ENCODE measurements around the gene CCDC178.
"Not testable (repeated sequence)": the region's sequence is repeated elsewhere in the genome, so short reads cannot be mapped to it uniquely, and the experiment has no call there.

Gene CCDC178, protein sequence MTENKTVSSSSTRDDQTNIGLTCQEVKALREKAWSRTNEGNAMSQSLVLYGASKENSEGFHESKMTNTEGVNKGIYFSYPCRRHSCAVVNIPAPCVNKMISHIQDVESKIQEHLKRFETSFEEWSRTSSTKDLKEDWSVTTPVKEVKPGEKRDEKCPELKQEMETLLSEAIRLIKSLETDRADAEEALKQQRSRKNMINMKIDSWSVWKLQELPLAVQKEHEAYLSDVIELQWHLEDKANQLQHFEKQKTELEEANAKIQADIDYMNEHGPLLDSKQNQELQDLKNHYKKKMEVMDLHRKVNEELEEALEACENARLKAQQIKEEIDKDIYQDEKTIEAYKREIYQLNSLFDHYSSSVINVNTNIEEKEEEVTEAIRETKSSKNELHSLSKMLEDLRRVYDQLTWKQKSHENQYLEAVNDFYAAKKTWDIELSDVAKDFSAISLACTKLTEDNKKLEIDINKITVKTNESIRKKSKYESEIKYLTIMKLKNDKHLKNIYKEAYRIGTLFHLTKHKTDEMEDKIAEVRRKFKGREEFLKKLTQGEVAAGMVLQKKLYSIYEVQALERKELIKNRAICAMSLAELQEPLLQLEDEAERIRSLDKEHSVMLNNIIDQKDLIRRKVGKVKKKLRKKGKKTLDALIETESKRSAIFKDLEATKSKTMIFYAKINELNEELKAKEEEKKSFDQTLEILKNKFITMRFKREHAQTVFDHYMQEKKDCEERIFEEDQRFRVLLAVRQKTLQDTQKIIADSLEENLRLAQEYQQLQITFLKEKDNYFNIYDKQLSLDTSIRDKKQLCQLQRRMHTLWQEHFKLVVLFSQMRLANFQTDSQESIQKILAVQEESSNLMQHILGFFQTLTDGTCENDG

DNA sequence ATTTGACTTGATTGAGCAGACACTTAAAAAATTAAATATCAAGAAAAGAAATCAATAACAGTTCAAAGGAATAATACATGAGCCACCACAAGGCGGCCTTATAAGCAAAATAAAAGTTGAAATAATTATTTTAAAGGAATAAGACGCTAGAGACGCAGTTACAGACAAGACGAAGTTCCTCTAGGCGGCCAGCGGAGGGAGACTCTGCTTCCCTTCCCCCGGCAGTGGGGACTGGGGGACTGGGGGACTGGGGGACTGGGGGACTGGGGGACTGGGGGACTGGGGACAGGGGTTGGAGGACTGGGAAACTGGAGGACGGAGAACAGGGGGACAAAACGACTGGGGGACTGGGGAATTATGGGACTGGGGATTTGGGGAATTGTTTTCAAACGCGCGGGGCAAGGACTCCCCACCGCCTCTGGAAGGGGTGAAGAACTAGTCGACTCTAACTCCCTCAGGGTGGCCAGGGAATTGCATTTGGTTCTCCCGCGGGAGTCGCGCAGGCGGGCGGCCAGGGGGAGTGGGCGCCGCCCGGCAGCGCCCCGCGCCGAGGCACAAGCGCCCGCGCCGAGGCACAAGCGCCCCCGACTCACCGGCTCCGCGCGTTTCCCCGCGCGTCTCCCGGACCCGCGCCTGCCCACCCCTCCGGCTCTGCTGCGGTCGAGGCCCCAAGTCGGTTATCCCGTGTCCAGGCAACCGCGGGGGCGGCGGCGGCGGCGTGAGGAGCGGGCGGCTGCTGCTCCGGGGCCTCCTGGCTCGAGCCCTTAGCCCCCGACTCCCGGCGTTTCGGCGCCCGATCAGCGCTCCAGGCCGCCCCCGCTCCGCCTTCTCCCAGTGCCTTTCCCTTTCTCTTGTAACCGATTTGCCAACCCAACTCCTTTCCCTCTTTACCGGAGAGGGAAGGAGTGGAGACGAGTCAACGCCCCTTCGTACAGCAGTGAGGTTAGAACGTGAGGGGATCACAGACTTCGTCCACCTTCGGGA is at the start of gene CCDC178:
Gene CCDC178 (minus strand): TSS at position 662 of the 984 bp plus-strand sequence. CDS start 28,633 bp downstream, outside the sequence.
- DNase-seq: no peak

DNA sequence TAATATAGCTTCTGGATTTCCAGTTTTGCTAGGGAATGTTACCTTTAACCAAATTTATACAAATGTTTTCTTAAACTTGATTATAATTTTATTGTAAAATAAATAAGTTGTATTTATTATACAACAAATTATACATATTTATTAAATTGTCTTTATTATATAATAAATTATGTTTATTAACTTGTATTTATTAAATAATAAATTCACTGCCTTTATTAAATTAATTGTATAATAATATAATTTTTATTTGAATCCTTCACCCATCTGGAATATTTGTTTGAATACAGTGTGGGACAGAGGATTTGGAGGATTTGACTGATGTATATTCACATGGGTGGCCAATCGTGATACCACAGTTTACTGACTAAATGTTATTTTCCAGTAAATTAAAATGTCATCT is 43.4 kb upstream of the CCDC178 start:
- no peak for DNase-seq

DNA sequence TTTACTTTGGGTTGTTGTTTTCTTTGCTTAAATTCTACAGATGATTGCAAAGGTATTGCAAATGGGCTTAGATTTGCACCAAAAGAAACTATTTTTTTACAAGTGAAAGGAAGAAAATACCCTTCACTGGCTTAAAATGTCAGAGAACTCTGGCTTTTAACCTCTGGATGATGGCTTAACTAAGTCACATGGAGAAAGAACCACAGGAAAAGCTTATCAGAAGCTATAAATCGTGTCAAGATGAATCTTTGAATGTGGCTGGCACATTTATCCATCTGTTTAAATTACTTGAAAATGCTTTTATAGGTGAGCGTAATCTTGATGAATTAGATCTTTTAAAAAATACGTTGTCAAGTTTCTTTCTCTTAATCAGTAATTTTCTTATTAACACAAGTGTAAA is 32.0 kb upstream of the CCDC178 start:
- no peak for DNase-seq

DNA sequence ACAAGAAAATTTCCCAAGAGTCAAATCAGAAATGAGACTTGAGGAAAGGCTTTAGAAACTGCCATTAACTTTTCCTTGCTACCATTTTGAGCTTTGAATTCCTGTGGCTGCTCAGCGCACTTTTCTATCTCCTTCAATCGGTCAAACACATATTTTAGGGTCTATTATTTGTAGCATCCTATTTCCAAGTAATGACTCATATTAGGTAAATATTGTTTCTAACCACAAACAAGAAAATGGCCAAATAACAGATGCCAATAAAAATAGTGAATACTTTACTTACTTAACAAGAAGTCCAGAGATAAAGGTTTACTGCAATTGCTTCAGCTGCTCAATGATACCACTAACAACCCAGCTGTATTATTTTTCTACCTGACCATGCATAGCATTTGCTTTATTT is 29.7 kb upstream of the CCDC178 start:
- DNase-seq: no peak

DNA sequence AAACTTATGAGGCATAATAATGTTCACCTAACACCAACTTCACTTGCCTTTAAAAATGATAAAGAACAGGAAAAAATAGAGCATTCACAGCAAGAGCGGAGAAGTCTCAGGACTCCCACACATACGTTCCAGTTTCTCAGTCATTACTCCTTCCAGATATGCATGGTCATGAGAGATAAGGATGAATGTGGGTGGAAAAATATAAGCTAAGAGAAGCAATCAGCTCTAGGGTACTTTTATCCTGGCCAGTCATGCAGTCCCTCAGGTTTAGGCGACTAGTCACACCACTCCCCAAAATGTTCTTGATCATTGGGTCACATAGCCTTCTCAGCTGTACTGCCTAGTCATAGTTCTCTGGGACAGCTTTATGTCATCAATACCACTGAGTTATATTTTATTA is 29.2 kb upstream of the CCDC178 start:
- no peak for DNase-seq

DNA sequence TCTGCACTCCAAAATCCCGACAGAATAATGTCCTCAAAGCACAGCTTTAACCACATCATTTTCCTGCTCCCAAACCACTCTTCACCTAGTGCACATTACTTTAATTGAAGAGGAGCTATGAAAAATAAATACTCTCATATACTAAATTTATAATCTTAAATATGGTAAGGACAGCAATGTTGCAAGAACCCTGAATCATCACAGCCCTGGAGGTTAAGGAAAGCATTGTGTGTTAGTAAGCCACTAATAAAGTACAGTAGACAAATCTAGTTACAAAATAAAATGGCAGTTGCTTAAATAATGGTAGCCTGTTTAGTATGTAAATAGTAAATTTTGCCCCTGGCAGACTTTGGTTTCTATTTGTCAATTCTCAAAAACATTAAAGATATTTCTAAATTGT is 27.0 kb upstream of the CCDC178 start:
- no peak for DNase-seq

DNA sequence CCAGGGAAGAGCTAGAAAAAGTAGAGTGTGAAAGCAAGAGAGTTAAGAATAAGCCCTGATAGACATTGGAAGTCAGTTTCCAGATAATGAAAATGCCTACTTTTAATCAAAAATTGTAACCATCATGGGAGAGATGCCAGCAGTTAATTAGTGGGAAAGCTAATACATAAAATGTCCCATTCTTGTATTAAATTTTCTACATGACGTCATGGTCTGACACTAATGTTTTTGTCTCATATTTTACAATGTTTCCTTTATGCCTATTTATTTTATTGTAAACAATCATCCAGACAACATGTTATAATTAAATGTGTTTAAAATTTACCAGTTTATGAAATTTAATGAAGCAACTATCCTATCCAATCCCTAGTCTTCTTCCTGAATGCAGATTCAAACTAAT is 26.3 kb upstream of the CCDC178 start:
- no peak for DNase-seq

DNA sequence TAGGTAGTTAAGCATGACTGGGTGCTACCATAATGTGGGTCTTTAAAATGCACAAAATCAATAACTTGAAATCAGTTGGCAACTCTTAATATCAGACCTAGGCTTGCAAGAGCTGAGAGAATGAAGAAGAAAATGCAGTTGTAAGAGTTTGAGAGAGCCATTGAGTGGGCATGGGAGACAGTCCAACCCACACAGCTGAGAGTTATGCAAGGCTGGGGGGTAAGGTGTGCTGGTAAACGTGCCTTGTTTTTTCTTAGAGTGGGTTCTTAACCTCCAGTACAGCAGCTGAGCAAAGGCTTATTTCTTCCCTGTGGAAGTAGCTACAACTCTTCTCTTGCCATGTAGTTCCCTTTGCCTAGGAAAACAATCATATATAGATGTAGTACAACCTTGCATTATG is 20.2 kb upstream of the CCDC178 start:
- DNase-seq: no peak

DNA sequence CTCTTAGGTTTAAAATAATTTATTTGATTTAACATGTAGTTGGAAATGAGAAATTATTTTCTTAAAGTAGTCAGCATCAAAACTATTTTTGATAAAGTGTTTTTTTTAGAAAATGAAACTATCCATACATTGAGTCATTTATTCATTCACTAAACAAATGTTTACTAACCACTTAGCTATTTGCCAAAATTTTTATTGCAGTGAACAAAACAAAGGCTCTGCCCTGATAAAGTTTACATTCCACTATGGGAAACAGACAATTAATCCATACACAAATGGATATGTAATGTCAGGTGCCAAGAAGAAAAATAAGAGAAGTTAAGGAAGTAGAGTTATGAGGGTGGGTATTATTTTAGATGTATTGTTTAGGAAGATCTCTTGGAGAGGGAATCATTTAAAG is 19.1 kb upstream of the CCDC178 start:
- no peak for DNase-seq

DNA sequence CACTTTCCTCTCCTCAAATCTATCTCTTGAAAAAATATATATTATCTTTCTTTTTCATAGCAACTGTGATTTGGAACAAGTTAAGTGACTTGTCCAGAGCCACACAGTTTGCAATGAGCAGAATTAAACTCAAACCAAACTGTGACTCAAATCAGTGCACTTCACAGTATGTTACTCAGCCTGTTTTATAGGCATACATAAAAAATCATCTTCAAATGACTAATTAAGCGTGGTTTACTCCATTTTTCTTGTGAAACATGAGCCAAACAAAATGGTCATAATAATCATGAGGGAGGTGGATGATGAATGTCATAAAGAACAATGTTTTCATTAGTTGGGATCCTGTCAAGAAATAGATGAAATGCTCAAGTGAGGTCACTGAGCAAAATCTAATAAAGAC is 6.1 kb upstream of the CCDC178 start:
- DNase-seq: no peak

DNA sequence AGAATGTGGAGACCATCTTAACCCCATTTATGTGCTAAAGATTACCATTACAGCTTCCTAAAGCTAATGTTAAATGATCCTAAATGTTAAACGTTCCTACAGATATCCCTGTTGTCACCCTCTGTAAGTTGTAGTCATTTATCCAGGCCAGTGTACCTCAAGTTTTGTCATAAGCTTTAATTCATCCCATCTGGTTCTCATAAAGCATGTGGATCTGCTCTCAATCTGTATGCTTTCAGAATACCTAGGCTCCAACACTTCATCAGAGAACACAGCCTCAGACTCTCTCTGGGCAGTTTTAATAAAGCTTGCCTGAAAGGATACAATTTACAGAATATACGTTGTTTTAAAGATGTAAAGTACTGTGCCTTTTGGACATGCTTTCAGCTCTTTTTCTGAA is 4.2 kb upstream of the CCDC178 start:
- DNase-seq: no peak

DNA sequence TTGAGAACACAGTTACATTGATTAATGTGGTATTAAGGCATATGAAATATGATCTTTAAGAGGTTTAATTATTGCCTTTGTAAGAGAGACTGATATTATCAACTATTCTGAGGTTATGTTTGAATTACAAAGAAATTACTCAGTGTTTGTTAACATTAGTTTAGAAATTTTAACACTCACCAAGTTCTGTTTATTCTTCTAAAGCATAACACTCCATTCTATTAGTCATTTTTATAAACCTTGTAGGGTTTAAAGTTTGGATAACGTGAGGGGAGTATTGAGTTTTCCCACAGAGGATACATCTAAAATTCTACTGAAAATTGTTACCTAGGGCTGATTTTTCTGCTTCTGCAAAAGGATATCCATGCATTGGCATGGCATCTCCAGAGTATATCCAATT is 7.7 kb downstream of the CCDC178 start:
- no peak for DNase-seq

DNA sequence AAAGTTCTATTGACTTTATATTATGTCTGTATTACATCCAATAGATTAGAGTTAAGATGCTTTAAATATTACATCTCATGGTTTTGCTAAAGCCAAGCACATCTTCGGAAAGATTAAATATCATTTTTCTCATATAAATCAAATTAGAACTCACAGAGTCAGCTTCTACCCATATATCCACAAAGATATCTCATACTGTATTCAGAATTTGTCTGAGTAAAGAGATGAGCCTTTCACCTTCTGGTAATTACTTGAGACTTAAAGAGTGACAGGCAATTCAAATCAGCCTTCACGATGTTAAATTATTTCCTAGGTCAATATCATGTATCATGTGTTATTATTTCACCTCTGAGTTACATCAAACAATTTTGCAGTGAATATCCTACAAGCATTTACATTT is 13.0 kb downstream of the CCDC178 start:
- DNase-seq: no peak

DNA sequence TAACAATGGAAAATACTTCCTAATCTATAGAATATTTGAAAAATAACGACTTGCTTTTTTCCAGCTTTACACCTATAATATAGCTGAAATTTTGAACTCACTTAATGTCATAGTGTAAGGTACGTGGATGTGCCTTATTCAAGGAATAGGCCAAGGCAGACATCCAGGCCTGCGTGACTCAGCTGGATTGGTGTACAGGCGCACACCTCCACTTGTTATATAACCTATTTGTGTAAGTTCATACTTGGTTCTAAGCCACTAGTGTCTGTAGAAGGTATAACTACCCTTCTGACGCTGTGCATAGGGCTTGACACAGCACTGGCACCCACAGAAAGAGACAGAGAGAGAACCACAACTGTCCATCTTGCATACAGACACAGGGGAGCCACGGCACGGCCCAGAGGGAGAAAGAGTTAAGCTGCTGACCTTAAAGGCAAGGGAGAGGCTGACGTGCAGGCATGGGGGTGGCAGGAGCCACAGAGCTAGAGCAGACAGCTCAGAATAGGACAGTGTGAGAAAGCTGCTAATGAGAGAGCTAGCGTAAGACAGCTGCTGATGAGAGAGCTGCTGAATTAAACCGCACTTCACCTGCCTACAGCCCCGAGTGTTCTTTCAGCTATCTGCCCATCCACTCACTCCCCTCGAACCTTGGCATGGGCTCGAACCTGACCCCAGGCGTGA is 16.1 kb downstream of the CCDC178 start:
- no peak for DNase-seq

DNA sequence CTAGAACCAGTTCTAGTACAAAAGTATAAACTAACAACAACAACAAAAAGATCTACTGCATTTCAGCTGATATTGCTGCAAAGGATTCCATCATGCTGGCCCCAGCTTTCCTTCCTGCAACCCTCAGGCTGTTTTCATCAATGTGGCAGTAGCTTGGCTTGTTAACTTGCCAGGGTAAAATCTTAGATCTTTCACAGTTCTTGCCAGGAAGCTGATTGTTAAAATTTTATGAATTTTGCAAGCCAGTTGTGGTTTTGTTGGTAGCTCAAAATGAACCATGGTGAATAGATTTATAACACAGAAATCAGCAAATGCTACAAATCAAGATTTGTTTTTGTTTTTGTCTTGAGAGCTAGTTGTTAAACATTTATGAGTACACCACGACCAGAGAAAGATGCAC is 19.3 kb downstream of the CCDC178 start:
- DNase-seq: no peak

DNA sequence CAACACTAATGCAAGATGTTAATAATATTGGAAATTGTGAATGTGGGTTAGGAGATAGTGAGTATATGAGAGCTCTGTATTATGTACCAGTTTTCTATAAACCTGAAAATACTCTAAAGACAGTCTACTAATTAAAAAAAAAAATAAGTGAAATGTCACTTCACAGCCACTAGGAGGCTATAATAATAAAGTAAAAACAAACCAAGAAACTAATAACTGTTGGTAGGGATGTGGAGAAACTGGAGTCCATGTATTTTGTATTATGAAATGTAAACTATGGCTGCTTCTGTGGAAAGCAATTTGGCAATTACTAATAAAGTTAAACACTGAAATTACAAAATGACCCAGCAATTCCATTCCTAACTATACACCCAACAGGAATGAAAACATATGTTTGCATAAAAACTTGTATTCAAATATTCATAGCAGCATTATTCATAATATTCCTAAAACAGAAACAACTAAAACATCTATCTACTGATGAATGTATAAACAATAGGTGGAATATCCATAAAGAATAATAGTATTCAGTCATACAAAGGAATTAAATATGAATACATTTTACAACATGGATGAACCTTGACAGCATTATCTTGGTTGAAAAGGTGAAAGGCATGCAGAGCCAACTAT is 36.2 kb downstream of the CCDC178 start:
- no peak for DNase-seq

DNA sequence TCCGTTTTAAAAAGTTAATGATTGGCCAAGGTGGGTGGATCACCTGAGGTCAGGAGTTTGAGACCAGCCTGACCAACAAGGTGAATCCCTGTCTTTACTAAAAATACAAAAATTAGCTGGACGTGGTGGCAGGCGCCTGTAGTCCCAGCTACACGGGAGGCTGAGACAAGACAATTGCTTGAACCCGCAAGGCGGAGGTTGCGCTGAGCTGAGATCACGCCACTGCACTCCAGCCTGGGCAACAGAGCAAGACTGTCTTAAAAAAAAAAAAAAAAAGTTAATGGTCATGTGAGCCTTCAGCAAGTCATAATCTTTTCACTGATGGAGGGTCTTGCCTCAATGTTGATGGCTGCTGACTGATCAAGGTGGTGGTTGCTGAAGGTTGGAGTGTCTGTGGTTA is 41.6 kb downstream of the CCDC178 start:
- DNase-seq: not testable (repeated sequence)

DNA sequence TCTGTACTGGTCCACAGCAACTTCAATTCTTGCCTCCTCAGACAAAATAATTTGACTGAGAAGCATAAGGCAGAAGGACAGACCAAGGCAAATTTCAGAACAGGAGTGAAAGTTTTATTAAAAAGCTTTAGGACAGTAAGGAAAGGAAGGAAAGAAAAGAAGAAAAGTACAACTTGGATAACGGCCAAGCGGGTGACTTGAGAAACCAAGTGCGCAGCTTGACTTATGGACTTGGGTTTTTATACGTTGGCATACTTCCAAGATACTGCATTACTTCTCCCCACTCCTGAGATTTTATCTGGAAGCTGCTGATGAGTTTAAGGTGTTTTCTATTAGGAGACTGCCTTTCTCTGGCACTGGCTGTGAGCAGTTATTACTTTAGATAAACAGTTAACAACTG is 64.7 kb downstream of the CCDC178 start:
- DNase-seq: no peak

DNA sequence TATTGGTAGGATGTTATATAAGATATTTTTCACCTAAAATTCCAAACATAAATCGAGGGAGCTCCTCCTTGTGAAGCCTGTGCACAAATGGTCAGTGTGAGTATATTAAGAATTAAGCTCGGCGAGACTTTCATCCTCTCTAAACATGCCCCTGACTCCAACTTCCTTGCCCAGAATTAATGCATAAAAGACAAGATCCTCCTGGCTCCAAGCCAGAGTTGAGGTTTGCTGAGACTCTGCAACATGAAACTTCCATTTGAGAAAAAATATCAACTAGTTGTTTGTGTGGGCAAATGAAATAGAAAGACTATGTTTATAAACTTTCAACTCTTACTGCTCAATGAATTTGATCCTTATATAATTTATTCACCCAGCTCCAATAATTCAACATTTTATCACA is 68.1 kb downstream of the CCDC178 start:
- no peak for DNase-seq

DNA sequence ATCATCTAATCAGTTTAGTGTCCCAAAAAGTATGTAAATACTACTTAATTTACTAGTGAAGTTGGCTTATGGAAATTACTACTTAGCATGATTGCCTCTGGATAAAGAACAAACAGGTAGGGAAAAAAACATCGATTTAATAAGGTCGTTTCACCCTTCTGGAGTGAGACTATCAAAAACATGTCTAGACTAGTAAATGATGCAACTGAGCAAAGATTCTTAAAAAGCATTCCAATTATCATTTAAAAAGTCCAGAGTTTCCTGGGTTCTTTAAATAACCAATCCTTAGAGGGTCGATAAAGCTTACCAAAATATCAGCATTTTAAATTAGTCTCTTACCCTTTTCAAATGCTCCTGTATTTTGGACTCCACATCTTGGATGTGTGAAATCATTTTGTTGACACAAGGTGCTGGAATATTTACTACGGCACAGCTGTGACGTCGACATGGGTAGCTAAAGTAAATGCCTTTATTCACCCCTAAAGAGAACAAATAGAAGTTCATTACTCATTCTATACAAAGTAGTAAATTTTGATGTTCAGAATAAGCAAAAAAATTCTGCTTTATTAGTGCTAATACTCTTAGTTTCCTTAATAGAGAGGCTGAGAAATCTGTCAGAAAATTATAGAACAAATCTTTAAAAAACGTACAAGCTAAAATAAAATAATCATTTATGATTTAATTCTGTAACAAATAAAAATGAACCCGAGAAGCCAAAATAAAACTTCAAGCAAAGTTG is 70.6 kb downstream of the CCDC178 start:
- no peak for DNase-seq

DNA sequence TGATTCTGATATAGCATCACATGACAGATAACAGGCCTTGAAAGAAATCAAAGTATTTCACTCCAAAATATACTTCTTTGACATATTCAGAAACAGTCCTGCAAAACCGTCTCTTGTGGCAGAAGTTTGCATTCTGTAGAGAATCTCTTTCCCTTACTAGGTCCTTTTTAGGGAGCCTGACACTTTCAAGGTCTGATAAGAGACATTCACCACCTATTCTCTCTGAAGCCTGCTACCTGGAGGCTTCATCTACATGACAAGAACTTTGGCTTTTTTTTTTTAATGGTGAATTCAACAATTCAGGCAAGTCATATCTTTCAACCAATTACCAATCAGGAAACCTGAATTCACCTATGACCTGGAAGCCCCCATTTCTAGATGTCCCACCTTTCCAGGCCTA is 83.8 kb downstream of the CCDC178 start:
- no peak for DNase-seq
